ENCODE results near the gene TBX1. TPM values are rescaled to one million over a fixed set of nuclear protein-coding genes. Genes with fewer than 3 reads are reported as not detected.

TBX1 gene
- total and polyA plus RNA-seq, 2 of the 8 experiments (the other 6 are each of a cell fraction or from before 2014, with no cell fraction given): 0.28 TPM; not detected in 1

GRCh38 chr22:19722982-19723231, 37.7 kb upstream of the TBX1 start:
- H2BK20ac ChIP-seq (ENCODE audit: low read length): no peak overlapping the region
- H3K9ac ChIP-seq (replicated peaks in 1 of 4; ENCODE audit: extremely low read depth in 1 of 4, low read depth in 3 of 4, low read length in 3 of 4): no peak overlapping the region; a peak in 1 of 7 replicates
- no peak for FAIRE-seq
- no peak overlapping the region for H2AK5ac ChIP-seq (ENCODE audit: low read depth, low read length)
- ChIA-PET POLR2A (ENCODE audit: partially characterized antibody) (interaction anchor here (0.7 to 1.2 kb wide), 2 partner anchors 40 to 46 kb away, joined by 3 to 7 read pairs; no protein-coding TSS in a partner anchor), CTCF (ENCODE audit: partially characterized antibody) (interaction anchor here (0.9 to 3.9 kb wide), 14 partner anchors 8 to 230 kb away, joined by 3 to 17 read pairs (median 6); no protein-coding TSS in a partner anchor)
- peaks cover 15 to 31% of the 10 kb centered on the region in 2 experiments for H4K20me1 ChIP-seq (replicated peaks in 1 of 2; ENCODE audit: control insufficient read depth in 1 of 2, insufficient read depth in 2 of 2, low read length in 2 of 2)
- no peak overlapping the region for H3K23ac ChIP-seq (ENCODE audit: insufficient read length)
- H3K27me3 ChIP-seq (replicated peaks in 1 of 4; ENCODE audit: control insufficient read depth in 3 of 4, extremely low read depth in 1 of 4, insufficient read depth in 3 of 4, low read length in 3 of 4): peaks cover 88 to 100% (median 95%) of the 10 kb centered on the region in 4 experiments
- H3K23me2 ChIP-seq (ENCODE audit: low read depth, low read length): peaks cover 24% of the 10 kb centered on the region; the same call in 1 of the 2 replicates
- H3K4me3 ChIP-seq (ENCODE audit: extremely low read depth in 1 of 4, insufficient read depth in 2 of 4, low read depth in 3 of 4, low read length in 4 of 4): peak overlapping the region in 3 of 4 experiments; percentile 38 to 55 (median 39); a peak in 6 of 8 replicates
- H3K79me1 ChIP-seq (ENCODE audit: low read depth, low read length): no peaks in the 10 kb centered on the region
- H2BK120ac ChIP-seq (replicated peaks; ENCODE audit: low read depth, low read length): no peak overlapping the region
- H3K4me1 ChIP-seq (replicated peaks in 1 of 4; ENCODE audit: control insufficient read depth in 3 of 4, insufficient read depth in 4 of 4, low read length in 3 of 4): peaks cover 0 to 39% (median 21%) of the 10 kb centered on the region in 4 experiments; a peak in 6 of 7 replicates
- no peak overlapping the region for H3K56ac ChIP-seq (replicated peaks; ENCODE audit: insufficient read length, low read depth, low read length)
- no peak overlapping the region for H3K4ac ChIP-seq (replicated peaks; ENCODE audit: insufficient read length, low read depth, low read length)
- no peak for DNase-seq (ENCODE audit: low read depth in 1 of 2, low spot score in 2 of 2)
- no peak overlapping the region for H2AFZ ChIP-seq (ENCODE audit: low read length)
- no peaks in the 10 kb centered on the region; a peak in 1 of 4 replicates for H3K9me3 ChIP-seq (ENCODE audit: insufficient read depth in 2 of 2, low read depth in 1 of 2, low read length in 1 of 2)
- H4K5ac ChIP-seq (ENCODE audit: insufficient read length, low read depth, low read length): no peak overlapping the region
- H3K36me3 ChIP-seq (ENCODE audit: control insufficient read depth in 2 of 4, insufficient read depth in 4 of 4, low read length in 3 of 4): peaks cover 0 to 5% (median 0%) of the 10 kb centered on the region in 4 experiments; a peak in 1 of 8 replicates
- H2BK5ac ChIP-seq (ENCODE audit: low read depth, low read length): no peak overlapping the region
- H4K91ac ChIP-seq (replicated peaks; ENCODE audit: insufficient read length, low read length): no peak overlapping the region
- H3K4me2 ChIP-seq (ENCODE audit: insufficient read depth in 1 of 2, low read depth in 2 of 2, low read length in 2 of 2): peak overlapping the region; percentile 74 to 87
- no peak for TF ChIP-seq HDAC6 (IDR thresholded peaks at IDR 0.05; ENCODE audit: low read depth, low read length)
- TF ChIP-seq MAX (IDR thresholded peaks at IDR 0.05): 0 out of 2 replicates have a peak, but pooled peaks have one; percentile 38
- TF ChIP-seq E2F6 (IDR thresholded peaks at IDR 0.05): peak; percentile 22; the same call in 1 of the 2 replicates
- no peak overlapping the region for H2BK12ac ChIP-seq (ENCODE audit: low read depth, low read length)
- peak overlapping the region; percentile 79; the same call in 1 of the 2 replicates for H4K8ac ChIP-seq (ENCODE audit: extremely low read depth, insufficient read depth, low read length)
- no peak overlapping the region for H3K27ac ChIP-seq (ENCODE audit: low read depth, low read length)
- WGBS, 2 experiments (ENCODE audit: extremely low coverage in 1 of 2, insufficient coverage in 1 of 2, insufficient read length in 1 of 2, insufficient replicate concordance in 2 of 2, low coverage in 1 of 2, low lambda C conversion rate in 2 of 2, missing lambda C conversion rate in 1 of 2): 10% methylated on average over 11 of the region's 15 CpGs; no CpG with 5 or more reads in 1 of the 2 experiments
- no peak overlapping the region for H3K14ac ChIP-seq (ENCODE audit: insufficient read length)
- H3K18ac ChIP-seq (ENCODE audit: extremely low read depth, low read length): peak overlapping the region; percentile 48; the same call in 1 of the 2 replicates
- H2BK15ac ChIP-seq (ENCODE audit: low read length): no peak overlapping the region; the same call in 1 of the 2 replicates
- no peaks in the 10 kb centered on the region for H3K79me2 ChIP-seq (ENCODE audit: control insufficient read depth in 1 of 2, insufficient read depth in 2 of 2, low read length in 2 of 2)
